Neural cell (in vitro differentiated cells): Measurements from ENCODE around the gene ARPC5. TPM values are rescaled to one million over a fixed set of nuclear protein-coding genes. Genes with fewer than 3 reads are reported as not detected.

Experiments
- H2AFZ ChIP-seq: fragments of 200-600, 300-800 bp; sonication (generic), shearing (Covaris generic); 2 replicates; pipeline ENCODE4 v1.6.0; 2014; ENCODE audit warnings: low read depth, mild to moderate bottlenecking, antibody characterized with exemption, low read length, moderate library complexity
- H3F3A ChIP-seq: fragments of 200-600 bp; shearing (Covaris generic); 2 replicates; pipeline ENCODE4 v1.6.1; 2016; ENCODE audit warnings: mild to moderate bottlenecking, moderate library complexity, mixed read lengths, antibody characterized with exemption, low read length; ENCODE audit not compliant: insufficient read depth, poor library complexity, severe bottlenecking
- H3K27ac ChIP-seq: fragments of 200-600, 300-800 bp; sonication (generic), shearing (Covaris generic); 2 replicates; pipeline ENCODE4 v1.5.1; 2014; ENCODE audit warnings: mild to moderate bottlenecking, low read length, moderate library complexity
- H3K27me3 ChIP-seq: fragments of 300-800, 200-600 bp; sonication (generic), shearing (Covaris generic); 2 replicates; pipeline ENCODE4 v1.6.0; 2014; ENCODE audit warnings: mild to moderate bottlenecking, low read depth, low read length, moderate library complexity; ENCODE audit not compliant: insufficient read depth
- H3K36me3 ChIP-seq: fragments of 300-800, 200-600 bp; sonication (generic), shearing (Covaris generic); 2 replicates; pipeline ENCODE4 v1.5.1; 2014; ENCODE audit warnings: mild to moderate bottlenecking, antibody characterized with exemption, low read length, moderate library complexity; ENCODE audit not compliant: insufficient read depth
- H3K4me2 ChIP-seq: fragments of 300-800, 200-600 bp; sonication (generic), shearing (Covaris generic); 2 replicates; pipeline ENCODE4 v1.6.0; 2014; ENCODE audit warnings: mild to moderate bottlenecking, low read length
- H3K4me3 ChIP-seq: fragments of 300-800, 200-600 bp; sonication (generic), shearing (Covaris generic); 2 replicates; pipeline ENCODE4 v1.5.1; 2014; ENCODE audit warnings: mild to moderate bottlenecking, low read length, moderate library complexity
- H3K79me2 ChIP-seq: fragments of 200-600 bp; shearing (Covaris generic); replicated peaks from 2 replicates; pipeline ENCODE4 v1.6.0; 2014; ENCODE audit warnings: mild to moderate bottlenecking, low read length, moderate library complexity; ENCODE audit not compliant: insufficient read depth
- H3K9ac ChIP-seq: fragments of 300-800, 200-600 bp; sonication (generic), shearing (Covaris generic); 2 replicates; pipeline ENCODE4 v1.6.1; 2016; ENCODE audit warnings: mild to moderate bottlenecking, low read length, mixed read lengths
- H3K9me2 ChIP-seq: fragments of 200-600 bp; shearing (Covaris generic); 2 replicates; pipeline ENCODE4 v1.6.1; 2016; ENCODE audit warnings: mild to moderate bottlenecking, low read length, mixed read lengths; ENCODE audit not compliant: insufficient read depth
- H3K9me3 ChIP-seq: fragments of 200-600, 300-800 bp; sonication (generic), shearing (Covaris generic); 2 replicates; pipeline ENCODE4 v1.6.1; 2016; ENCODE audit warnings: mild to moderate bottlenecking, mixed run types, low read length, moderate library complexity, mixed read lengths
- H4K20me1 ChIP-seq: fragments of 200-600 bp; shearing (Covaris generic); 2 replicates; pipeline ENCODE4 v1.6.1; 2016; ENCODE audit warnings: mild to moderate bottlenecking, mixed run types; ENCODE audit not compliant: insufficient read depth
- EP300 ChIP-seq: fragments of 450-650 bp; conservative IDR thresholded peaks from 2 replicates; pipeline ENCODE4 v1.6.1; 2014; ENCODE audit warnings: antibody characterized with exemption, mild to moderate bottlenecking, moderate library complexity; ENCODE audit not compliant: poor library complexity, severe bottlenecking
- EZH2 ChIP-seq: fragments of 200-600, 300-800 bp; shearing (Covaris generic), sonication (generic); IDR thresholded peaks from 2 replicates; pipeline ENCODE4 v1.6.1; 2014; ENCODE audit warnings: antibody characterized with exemption, low read length, borderline replicate concordance, mild to moderate bottlenecking; ENCODE audit not compliant: insufficient read depth, poor library complexity, severe bottlenecking
- MXI1 ChIP-seq: fragments of 450-650 bp; conservative IDR thresholded peaks from 2 replicates; pipeline ENCODE4 v1.6.1; 2014; ENCODE audit warnings: antibody characterized with exemption, mild to moderate bottlenecking; ENCODE audit not compliant: poor library complexity, severe bottlenecking
- POLR2AphosphoS5 ChIP-seq: IDR thresholded peaks from 2 replicates; pipeline ENCODE4 v1.6.1; 2012
- RAD21 ChIP-seq: fragments of 450-650 bp; conservative IDR thresholded peaks from 2 replicates; pipeline ENCODE4 v1.6.1; 2014; ENCODE audit warnings: antibody characterized with exemption, mild to moderate bottlenecking, moderate library complexity
- SMC3 ChIP-seq: fragments of 450-650 bp; conservative IDR thresholded peaks from 2 replicates; pipeline ENCODE4 v1.6.1; 2014; ENCODE audit warnings: antibody characterized with exemption, mild to moderate bottlenecking, moderate library complexity; ENCODE audit not compliant: poor library complexity
- TAF1 ChIP-seq: IDR thresholded peaks from 2 replicates; pipeline ENCODE4 v1.6.1; 2012; ENCODE audit warnings: low read depth
- polyA plus RNA-seq: library from polyadenylated mRNA; depleted of rRNA; stranded (reverse); fragments of >200 nt; gene quantifications from 2 replicates; pipeline ENCODE4 v1.2.3, GENCODE V29; 2014
- TF ChIP-seq, protein P1 (sequence below): IDR thresholded peaks from 2 replicates; pipeline ENCODE4 v1.6.1; 2012; ENCODE audit warnings: borderline replicate concordance
- TF ChIP-seq, protein P2 (sequence below): fragments of 450-650 bp; IDR thresholded peaks from 2 replicates; pipeline ENCODE4 v1.5.1; 2014; ENCODE audit warnings: antibody characterized with exemption, mild to moderate bottlenecking, moderate library complexity; ENCODE audit not compliant: poor library complexity, severe bottlenecking

Gene ARPC5
- polyA plus RNA-seq, 1 donor from 2014 or later: 197 TPM

DNA sequence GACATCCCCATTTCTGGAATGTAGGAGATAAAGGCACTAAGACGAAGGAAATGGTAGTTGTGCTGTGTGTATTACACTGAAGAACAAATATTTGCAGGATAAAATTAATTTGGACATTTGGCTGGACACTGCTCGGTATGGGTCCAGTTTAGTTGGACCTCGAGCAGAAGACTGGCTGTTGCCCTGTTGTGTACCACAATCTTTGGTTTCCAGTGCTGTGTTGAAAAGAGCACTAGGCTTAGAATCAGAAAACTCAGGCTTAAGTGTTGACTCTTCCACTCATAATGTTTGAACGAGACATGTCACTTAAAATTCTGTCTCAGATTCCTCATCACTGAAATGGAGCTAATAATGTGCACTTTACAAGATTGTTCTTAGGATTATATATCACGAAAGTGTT lies 1.2 kb upstream of the ARPC5 start:
- H3K4me2 ChIP-seq: peak overlapping the region; percentile 63
- H3K9me2 ChIP-seq: no peaks in the 10 kb centered on the region
- no peak for TF ChIP-seq SMC3
- TF ChIP-seq, protein P1, sequence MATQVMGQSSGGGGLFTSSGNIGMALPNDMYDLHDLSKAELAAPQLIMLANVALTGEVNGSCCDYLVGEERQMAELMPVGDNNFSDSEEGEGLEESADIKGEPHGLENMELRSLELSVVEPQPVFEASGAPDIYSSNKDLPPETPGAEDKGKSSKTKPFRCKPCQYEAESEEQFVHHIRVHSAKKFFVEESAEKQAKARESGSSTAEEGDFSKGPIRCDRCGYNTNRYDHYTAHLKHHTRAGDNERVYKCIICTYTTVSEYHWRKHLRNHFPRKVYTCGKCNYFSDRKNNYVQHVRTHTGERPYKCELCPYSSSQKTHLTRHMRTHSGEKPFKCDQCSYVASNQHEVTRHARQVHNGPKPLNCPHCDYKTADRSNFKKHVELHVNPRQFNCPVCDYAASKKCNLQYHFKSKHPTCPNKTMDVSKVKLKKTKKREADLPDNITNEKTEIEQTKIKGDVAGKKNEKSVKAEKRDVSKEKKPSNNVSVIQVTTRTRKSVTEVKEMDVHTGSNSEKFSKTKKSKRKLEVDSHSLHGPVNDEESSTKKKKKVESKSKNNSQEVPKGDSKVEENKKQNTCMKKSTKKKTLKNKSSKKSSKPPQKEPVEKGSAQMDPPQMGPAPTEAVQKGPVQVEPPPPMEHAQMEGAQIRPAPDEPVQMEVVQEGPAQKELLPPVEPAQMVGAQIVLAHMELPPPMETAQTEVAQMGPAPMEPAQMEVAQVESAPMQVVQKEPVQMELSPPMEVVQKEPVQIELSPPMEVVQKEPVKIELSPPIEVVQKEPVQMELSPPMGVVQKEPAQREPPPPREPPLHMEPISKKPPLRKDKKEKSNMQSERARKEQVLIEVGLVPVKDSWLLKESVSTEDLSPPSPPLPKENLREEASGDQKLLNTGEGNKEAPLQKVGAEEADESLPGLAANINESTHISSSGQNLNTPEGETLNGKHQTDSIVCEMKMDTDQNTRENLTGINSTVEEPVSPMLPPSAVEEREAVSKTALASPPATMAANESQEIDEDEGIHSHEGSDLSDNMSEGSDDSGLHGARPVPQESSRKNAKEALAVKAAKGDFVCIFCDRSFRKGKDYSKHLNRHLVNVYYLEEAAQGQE: no peak
- no peak for TF ChIP-seq EZH2
- no peak for TF ChIP-seq EP300
- TF ChIP-seq POLR2AphosphoS5: no peak
- no peak for TF ChIP-seq RAD21
- TF ChIP-seq, protein P2, sequence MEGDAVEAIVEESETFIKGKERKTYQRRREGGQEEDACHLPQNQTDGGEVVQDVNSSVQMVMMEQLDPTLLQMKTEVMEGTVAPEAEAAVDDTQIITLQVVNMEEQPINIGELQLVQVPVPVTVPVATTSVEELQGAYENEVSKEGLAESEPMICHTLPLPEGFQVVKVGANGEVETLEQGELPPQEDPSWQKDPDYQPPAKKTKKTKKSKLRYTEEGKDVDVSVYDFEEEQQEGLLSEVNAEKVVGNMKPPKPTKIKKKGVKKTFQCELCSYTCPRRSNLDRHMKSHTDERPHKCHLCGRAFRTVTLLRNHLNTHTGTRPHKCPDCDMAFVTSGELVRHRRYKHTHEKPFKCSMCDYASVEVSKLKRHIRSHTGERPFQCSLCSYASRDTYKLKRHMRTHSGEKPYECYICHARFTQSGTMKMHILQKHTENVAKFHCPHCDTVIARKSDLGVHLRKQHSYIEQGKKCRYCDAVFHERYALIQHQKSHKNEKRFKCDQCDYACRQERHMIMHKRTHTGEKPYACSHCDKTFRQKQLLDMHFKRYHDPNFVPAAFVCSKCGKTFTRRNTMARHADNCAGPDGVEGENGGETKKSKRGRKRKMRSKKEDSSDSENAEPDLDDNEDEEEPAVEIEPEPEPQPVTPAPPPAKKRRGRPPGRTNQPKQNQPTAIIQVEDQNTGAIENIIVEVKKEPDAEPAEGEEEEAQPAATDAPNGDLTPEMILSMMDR: no peak
- TF ChIP-seq MXI1: no peak
- no peak for TF ChIP-seq TAF1
- H3K27me3 ChIP-seq: no peaks in the 10 kb centered on the region
- no peaks in the 10 kb centered on the region for H4K20me1 ChIP-seq
- H3F3A ChIP-seq: no peaks in the 10 kb centered on the region
- peaks cover 66% of the 10 kb centered on the region for H3K79me2 ChIP-seq
- no peaks in the 10 kb centered on the region for H3K36me3 ChIP-seq
- H3K9me3 ChIP-seq: no peaks in the 10 kb centered on the region
- peak overlapping the region; percentile 85 for H3K9ac ChIP-seq
- no peak overlapping the region for H2AFZ ChIP-seq
- peak overlapping the region; percentile 82 for H3K4me3 ChIP-seq
- peak overlapping the region; percentile 82 for H3K27ac ChIP-seq

DNA sequence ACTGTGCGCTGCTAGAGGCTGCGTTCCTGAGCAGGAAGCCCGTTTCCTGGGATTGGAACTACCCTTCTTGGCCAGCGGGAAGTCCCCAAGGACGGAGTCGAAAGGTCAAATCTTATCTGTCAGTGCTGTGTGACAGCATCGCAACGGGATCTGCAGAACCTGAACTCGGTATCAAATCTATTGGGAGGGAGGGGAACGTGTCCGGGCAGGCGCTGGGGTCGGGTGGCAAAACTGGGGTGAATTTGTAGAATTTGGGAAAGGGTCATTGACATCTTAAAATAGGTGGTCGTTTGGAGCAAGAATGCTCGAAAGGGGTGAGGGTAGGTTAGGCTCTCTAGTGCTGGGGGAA lies 725 bp upstream of the ARPC5 start:
- H3K27me3 ChIP-seq: no peaks in the 10 kb centered on the region
- no peaks in the 10 kb centered on the region for H3K36me3 ChIP-seq
- peaks cover 71% of the 10 kb centered on the region for H3K79me2 ChIP-seq
- no peaks in the 10 kb centered on the region for H4K20me1 ChIP-seq
- H3K27ac ChIP-seq: peak overlapping the region; percentile 82
- H2AFZ ChIP-seq: peak overlapping the region; percentile 70
- no peaks in the 10 kb centered on the region for H3K9me3 ChIP-seq
- no peaks in the 10 kb centered on the region for H3K9me2 ChIP-seq
- no peak for TF ChIP-seq EZH2
- TF ChIP-seq, protein P1: peak; percentile 45
- no peaks in the 10 kb centered on the region for H3F3A ChIP-seq
- H3K4me3 ChIP-seq: peak overlapping the region; percentile 82
- H3K9ac ChIP-seq: peak overlapping the region; percentile 85
- peak overlapping the region; percentile 63 for H3K4me2 ChIP-seq
